IPS-NIHi7 (cell line): ENCODE results near the gene FHOD3.

ENCODE experiments used
- DNase-seq: peaks from one replicate; pipeline ENCODE4 v3.0.0; 2012; ENCODE audit warnings: mixed read lengths; ENCODE audit errors: extremely low spot score

FHOD3 gene

GRCh38 chr18:36663312-36663711, 365.8 kb downstream of the FHOD3 start:
- DNase-seq = no peak

- DNase-seq = no peak
Observed at GRCh38 chr18:36665952-36666351, 368.4 kb downstream of the FHOD3 start.

DNA sequence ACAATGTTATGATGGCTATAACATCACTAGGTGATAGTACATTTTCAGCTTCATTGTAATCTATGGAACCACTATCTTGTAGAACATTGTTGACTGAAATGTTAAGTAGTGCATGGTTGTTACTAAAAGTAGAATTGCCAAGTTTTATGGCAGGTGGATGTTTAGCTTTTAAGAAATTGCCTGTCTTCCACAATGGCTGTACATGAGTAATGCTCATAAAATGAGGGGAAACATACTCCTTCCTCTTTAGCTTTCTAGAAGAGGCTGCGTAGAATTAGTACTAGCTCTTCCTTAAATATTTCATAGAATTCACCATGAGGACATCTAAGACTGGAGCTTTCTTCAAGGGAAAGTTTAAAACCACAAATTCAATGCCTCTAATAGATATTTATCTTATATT, 370.3 kb downstream of the FHOD3 start:
- no peak for DNase-seq

GRCh38 chr18:36668349-36668748, 370.8 kb downstream of the FHOD3 start:
- DNase-seq = no peak

GRCh38 chr18:36672437-36673344, 375.2 kb downstream of the FHOD3 start:
- DNase-seq = no peak

DNA sequence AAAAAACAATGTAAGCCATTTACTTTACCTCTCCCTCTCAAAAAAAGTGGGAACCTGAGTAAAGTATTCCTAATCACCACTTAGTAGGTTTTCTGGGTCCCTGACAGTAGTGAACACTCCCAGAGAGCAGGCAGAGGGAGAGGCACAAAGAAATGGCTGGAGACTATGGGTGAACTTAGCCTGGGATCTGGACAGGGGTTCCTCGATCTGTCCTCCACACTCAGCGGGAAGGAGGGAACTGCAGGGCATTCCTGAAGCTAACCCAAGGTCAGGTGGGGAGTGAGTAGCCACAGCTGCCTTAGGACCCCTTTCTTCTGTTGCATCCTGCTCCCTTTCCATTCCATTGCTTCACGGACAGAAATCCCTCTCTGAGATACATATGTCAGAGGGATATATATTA, 375.9 kb downstream of the FHOD3 start:
- no peak for DNase-seq

DNA sequence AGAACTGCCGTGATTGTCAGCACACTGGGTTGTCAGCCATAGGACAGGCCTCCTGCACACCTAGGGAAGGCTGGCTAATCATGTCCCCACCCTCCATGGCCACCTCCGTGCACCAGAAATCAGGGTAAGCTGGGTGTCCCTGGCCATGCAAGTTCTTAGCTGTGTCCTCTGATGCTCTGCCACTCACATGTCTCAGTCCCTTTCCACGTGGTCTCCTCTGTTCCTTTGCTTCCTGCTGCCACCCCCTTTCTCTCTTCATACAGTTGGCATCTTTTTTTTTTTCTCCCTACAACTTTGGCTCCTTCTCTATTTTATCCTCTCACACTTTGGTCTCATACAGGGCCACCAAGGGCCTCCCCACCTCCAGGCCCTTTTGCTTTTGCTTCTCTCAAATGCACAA, 377.6 kb downstream of the FHOD3 start:
- no peak for DNase-seq

DNA sequence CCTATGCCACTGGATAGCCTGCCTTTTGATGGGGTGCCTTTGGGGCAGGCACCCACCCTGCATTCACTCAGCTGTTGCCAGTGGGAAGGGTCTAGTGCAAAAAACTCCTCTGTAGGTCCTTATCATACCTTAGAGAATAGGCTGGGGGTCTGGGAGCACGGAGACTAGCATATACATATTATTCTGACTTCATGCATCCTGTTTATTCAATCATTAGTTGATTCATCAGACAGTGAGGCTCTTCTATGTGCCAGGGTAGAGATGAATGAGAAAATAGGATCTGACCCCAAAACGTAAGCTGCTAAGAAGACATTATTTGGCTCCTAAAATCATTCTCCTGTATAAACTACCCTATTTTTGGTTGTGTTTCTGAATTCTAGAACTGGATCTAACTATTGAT, 378.0 kb downstream of the FHOD3 start:
- DNase-seq = no peak

GRCh38 chr18:36676629-36677028, 379.1 kb downstream of the FHOD3 start:
- no peak for DNase-seq

DNA sequence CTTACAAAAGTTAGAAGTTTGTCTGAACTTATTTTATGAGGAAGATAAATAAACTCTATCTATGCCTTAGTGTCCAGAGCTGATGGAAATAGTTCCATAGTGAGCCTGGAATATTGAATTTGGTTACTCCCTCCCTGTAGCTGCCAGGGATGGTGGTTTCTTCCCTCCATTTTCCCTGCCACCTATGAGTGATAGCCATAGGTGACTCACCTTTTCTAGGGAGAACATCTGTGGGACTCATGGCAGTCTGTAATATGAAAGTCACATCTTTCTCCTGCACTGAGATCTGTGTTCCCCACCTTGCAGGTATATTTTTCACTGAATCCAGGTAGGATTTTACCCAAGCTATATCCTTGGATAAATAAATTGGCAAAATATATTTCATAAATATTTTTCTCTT, 382.5 kb downstream of the FHOD3 start:
- DNase-seq = no peak

DNA sequence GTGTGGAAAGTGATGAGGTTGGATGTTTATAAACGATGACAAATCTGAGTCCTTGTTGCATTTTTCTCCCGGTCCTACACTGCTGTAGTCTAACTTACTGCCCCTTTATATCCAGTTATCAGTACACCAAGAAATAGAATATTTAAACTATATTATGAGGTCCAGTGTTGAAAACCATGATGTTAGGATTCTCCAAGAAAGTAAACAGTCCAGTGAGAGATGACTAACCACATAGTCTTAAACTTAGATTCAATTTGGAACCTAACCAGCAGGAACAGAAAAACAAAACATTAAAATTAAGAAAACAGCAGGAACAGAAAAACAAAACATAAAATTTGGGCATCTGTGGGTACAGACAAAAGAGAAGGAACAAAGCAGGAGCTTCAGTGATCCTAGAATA, 388.1 kb downstream of the FHOD3 start:
- no peak for DNase-seq

- peak; percentile 82 for DNase-seq
Observed at GRCh38 chr18:36688020-36688965, 390.8 kb downstream of the FHOD3 start.

DNA sequence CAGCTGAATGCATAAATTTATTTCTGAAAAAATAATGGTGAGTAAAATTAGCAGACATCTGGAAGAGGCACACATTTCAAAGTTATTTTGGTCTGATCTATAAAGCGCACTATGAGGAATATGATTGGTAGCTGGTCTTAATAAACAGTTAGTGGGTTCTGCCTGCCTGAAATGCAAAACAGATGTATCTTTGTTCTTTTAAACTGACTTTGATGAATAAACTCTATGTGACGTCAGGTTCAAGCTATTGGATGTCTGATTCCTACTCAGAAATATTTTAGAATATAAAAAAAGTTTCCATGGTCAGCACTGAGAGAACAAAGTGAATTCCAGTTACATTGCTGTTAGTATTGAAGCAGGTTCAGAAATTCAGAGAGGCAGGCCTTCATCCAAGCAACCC, 394.9 kb downstream of the FHOD3 start:
- DNase-seq = no peak

GRCh38 chr18:36692921-36693332, 395.4 kb downstream of the FHOD3 start:
- no peak for DNase-seq

- DNase-seq = no peak
Observed at GRCh38 chr18:36693931-36694620, 396.6 kb downstream of the FHOD3 start.

DNA sequence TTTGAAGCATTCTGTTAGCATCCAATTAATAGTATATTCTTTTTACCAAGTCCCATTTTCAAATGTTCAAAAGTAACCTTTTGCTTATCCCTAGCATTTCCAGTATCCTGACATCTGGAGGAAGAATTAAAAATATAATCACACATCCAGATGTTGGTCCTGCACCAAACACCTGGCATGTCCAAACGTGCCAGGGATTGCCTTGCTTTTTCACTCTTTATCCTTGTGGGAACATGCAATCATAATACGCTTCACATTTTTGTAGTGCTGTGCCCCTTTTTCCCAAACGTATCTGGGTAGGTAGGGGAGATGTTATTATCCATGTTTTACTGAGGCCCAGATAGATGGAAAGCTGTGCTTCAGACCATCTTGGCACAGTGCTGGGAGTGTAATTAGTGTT, 398.3 kb downstream of the FHOD3 start:
- DNase-seq = no peak

GRCh38 chr18:36697905-36698304, 400.4 kb downstream of the FHOD3 start:
- no peak for DNase-seq

- no peak for DNase-seq
Observed at GRCh38 chr18:36700955-36701354, 403.4 kb downstream of the FHOD3 start.

DNA sequence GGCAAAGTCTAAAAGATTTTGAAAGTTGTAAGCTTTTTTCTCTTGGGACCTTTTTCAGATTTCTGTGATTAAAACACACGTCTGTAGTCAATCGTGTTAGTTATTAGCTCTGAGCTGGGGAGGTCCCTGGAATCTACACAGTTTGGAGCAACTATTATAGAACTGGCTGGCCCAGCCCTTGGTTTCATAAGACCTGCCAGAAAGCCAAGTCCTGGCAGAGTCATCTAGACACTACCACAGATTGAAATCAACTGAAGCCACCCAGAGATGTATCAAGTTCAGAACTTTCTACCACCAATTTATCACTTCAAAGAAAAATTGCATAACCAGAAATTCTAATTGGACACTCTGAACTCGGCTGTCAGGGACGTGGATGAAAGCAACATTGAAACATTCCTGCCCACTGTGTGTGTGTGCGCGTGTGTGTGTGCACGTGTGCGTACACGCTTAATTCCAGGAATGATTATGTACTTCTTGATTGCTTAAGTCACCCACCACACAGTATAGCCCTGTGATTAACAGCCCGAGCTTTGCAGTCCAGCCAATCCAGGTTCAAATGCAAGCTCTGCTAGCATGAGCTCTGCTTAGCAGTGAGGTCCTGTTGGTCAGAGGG, 405.0 kb downstream of the FHOD3 start:
- DNase-seq = no peak

GRCh38 chr18:36704156-36704555, 406.6 kb downstream of the FHOD3 start:
- DNase-seq = no peak

- DNase-seq = no peak
Observed at GRCh38 chr18:36706134-36706881, 408.8 kb downstream of the FHOD3 start.
